Jurkat, Clone E6-1 (cell line): ENCODE data around the gene CYB561D2.

Source experiments
- DNase-seq: peaks from one replicate; pipeline ENCODE4 v3.0.0-alpha.2; 2011; ENCODE audit warnings: low read depth, low spot score
- H3K4me3 ChIP-seq: 2 replicates; pipeline ENCODE4 v1.5.1; 2011; ENCODE audit warnings: mild to moderate bottlenecking, low read length, control low read depth, moderate library complexity

The CYB561D2 gene

GRCh38 chr3:50380405-50381085, 29.9 kb downstream of the CYB561D2 start:
- DNase-seq: no peak
- H3K4me3 ChIP-seq: no peak overlapping the region

- DNase-seq: no peak
These were observed 30.7 kb downstream of the CYB561D2 start for GRCh38 chr3:50381383-50381782.

GRCh38 chr3:50382722-50383121, 32.1 kb downstream of the CYB561D2 start:
- no peak for DNase-seq
- H3K4me3 ChIP-seq: no peak overlapping the region

More at GRCh38 chr3:50381383-50381782, 30.7 kb downstream of the CYB561D2 start:
- H3K4me3 ChIP-seq: no peak overlapping the region

- no peak for DNase-seq
- H3K4me3 ChIP-seq: no peak overlapping the region
These were observed 33.1 kb downstream of the CYB561D2 start for GRCh38 chr3:50383750-50384149.

- no peak overlapping the region for H3K4me3 ChIP-seq
- no peak for DNase-seq
These were observed 35.1 kb downstream of the CYB561D2 start for GRCh38 chr3:50385754-50386153.

GRCh38 chr3:50388016-50388719, 37.5 kb downstream of the CYB561D2 start:
- DNase-seq: no peak
- no peak overlapping the region for H3K4me3 ChIP-seq

GRCh38 chr3:50388720-50389413, 38.2 kb downstream of the CYB561D2 start:
- H3K4me3 ChIP-seq: no peak overlapping the region
- no peak for DNase-seq

- DNase-seq: no peak
- H3K4me3 ChIP-seq: no peak overlapping the region
These were observed 38.7 kb downstream of the CYB561D2 start for GRCh38 chr3:50389414-50389767.

- no peak for DNase-seq
- H3K4me3 ChIP-seq: no peak overlapping the region
These were observed 40.0 kb downstream of the CYB561D2 start for GRCh38 chr3:50390508-50391224.

GRCh38 chr3:50392101-50392715, 41.5 kb downstream of the CYB561D2 start:
- DNase-seq: no peak
- no peak overlapping the region for H3K4me3 ChIP-seq

GRCh38 chr3:50393061-50393460, 42.4 kb downstream of the CYB561D2 start:
- no peak overlapping the region for H3K4me3 ChIP-seq
- no peak for DNase-seq

GRCh38 chr3:50395070-50395860, 44.6 kb downstream of the CYB561D2 start:
- DNase-seq: no peak

GRCh38 chr3:50396502-50396901, 45.8 kb downstream of the CYB561D2 start:
- DNase-seq: no peak
- no peak overlapping the region for H3K4me3 ChIP-seq

More at GRCh38 chr3:50395070-50395860, 44.6 kb downstream of the CYB561D2 start:
- H3K4me3 ChIP-seq: no peak overlapping the region

- H3K4me3 ChIP-seq: no peak overlapping the region
- no peak for DNase-seq
These were observed 51.4 kb downstream of the CYB561D2 start for GRCh38 chr3:50401978-50402595.
